HEK293 (cell line): ENCODE results near the gene ITGB8.

Experiments used
- BCL11B ChIP-seq: fragments of 450-650 bp; formaldehyde crosslinking; IDR thresholded peaks from 2 replicates; pipeline ENCODE4 v1.5.1; 2016; ENCODE audit warnings: low read depth, missing biosample characterization, missing genetic modification characterization
- MYNN ChIP-seq: fragments of 450-650 bp; formaldehyde crosslinking; IDR thresholded peaks from 2 replicates; pipeline ENCODE4 v1.5.1; 2016; ENCODE audit warnings: missing biosample characterization, missing genetic modification characterization, borderline replicate concordance
- PBX3 ChIP-seq: sonication (generic); formaldehyde crosslinking; IDR thresholded peaks from 2 replicates; pipeline ENCODE4 v1.8.1; 2022; ENCODE audit warnings: mild to moderate bottlenecking, moderate library complexity, missing genetic modification reagents
- REST ChIP-seq: fragments of 450-650 bp; formaldehyde crosslinking; IDR thresholded peaks from 2 replicates; pipeline ENCODE4 v1.5.1; 2016; ENCODE audit warnings: missing biosample characterization, missing genetic modification characterization
- TRIM28 ChIP-seq: IDR thresholded peaks from 2 replicates; pipeline ENCODE4 v1.6.1; 2011; ENCODE audit warnings: low read length, control low read depth, borderline replicate concordance
- YY1 ChIP-seq: fragments of 450-650 bp; formaldehyde crosslinking; IDR thresholded peaks from 2 replicates; pipeline ENCODE4 v1.5.1; 2018; ENCODE audit warnings: missing biosample characterization, missing genetic modification characterization
- ZNF146 ChIP-seq: fragments of 450-650 bp; formaldehyde crosslinking; IDR thresholded peaks from 2 replicates; pipeline ENCODE4 v1.5.1; 2016; ENCODE audit warnings: missing biosample characterization, missing genetic modification characterization
- ZNF24 ChIP-seq: fragments of 450-650 bp; formaldehyde crosslinking; IDR thresholded peaks from 2 replicates; pipeline ENCODE4 v1.5.1; 2016; ENCODE audit warnings: missing biosample characterization, missing genetic modification characterization
- ZNF707 ChIP-seq: fragments of 450-650 bp; formaldehyde crosslinking; IDR thresholded peaks from 2 replicates; pipeline ENCODE4 v1.5.1; 2016; ENCODE audit warnings: missing biosample characterization, missing genetic modification characterization
- ZNF747 ChIP-seq: fragments of 450-650 bp; formaldehyde crosslinking; IDR thresholded peaks from 2 replicates; pipeline ENCODE4 v1.5.1; 2016; ENCODE audit warnings: missing biosample characterization, missing genetic modification characterization
- TF ChIP-seq, protein P1 (sequence below): fragments of 450-650 bp; formaldehyde crosslinking; IDR thresholded peaks from 2 replicates; pipeline ENCODE4 v1.5.1; 2016; ENCODE audit warnings: missing biosample characterization, missing genetic modification characterization
- TF ChIP-seq, protein P2 (sequence below): fragments of 450-650 bp; formaldehyde crosslinking; IDR thresholded peaks from 2 replicates; pipeline ENCODE4 v1.5.1; 2016; ENCODE audit warnings: missing biosample characterization, missing genetic modification characterization

GRCh38 chr7:20438248-20438647 lies 107.5 kb downstream of the ITGB8 start:
- TF ChIP-seq TRIM28, result no peak
- TF ChIP-seq, protein P1, sequence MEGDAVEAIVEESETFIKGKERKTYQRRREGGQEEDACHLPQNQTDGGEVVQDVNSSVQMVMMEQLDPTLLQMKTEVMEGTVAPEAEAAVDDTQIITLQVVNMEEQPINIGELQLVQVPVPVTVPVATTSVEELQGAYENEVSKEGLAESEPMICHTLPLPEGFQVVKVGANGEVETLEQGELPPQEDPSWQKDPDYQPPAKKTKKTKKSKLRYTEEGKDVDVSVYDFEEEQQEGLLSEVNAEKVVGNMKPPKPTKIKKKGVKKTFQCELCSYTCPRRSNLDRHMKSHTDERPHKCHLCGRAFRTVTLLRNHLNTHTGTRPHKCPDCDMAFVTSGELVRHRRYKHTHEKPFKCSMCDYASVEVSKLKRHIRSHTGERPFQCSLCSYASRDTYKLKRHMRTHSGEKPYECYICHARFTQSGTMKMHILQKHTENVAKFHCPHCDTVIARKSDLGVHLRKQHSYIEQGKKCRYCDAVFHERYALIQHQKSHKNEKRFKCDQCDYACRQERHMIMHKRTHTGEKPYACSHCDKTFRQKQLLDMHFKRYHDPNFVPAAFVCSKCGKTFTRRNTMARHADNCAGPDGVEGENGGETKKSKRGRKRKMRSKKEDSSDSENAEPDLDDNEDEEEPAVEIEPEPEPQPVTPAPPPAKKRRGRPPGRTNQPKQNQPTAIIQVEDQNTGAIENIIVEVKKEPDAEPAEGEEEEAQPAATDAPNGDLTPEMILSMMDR, result no peak
- TF ChIP-seq REST, result no peak
- no peak for TF ChIP-seq BCL11B (tag by site-specific recombination)
- TF ChIP-seq ZNF24 (tag by site-specific recombination), result no peak
- TF ChIP-seq MYNN (tag by site-specific recombination), result no peak
- TF ChIP-seq YY1 (tag by site-specific recombination), result no peak
- TF ChIP-seq PBX3 (CRISPR knock-in tag), result no peak
- no peak for TF ChIP-seq ZNF707 (tag by site-specific recombination)
- TF ChIP-seq ZNF747 (tag by site-specific recombination), result no peak
- TF ChIP-seq, protein P2, sequence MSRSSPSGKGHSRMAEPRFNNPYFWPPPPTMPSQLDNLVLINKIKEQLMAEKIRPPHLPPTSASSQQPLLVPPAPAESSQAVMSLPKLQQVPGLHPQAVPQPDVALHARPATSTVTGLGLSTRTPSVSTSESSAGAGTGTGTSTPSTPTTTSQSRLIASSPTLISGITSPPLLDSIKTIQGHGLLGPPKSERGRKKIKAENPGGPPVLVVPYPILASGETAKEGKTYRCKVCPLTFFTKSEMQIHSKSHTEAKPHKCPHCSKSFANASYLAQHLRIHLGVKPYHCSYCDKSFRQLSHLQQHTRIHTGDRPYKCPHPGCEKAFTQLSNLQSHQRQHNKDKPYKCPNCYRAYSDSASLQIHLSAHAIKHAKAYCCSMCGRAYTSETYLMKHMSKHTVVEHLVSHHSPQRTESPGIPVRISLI, result no peak
- TF ChIP-seq ZNF146 (tag by site-specific recombination), result no peak
